Measurements from ENCODE around the gene LRCH4. TPM values are rescaled to one million over a fixed set of nuclear protein-coding genes. Genes with fewer than 3 reads are reported as not detected.
A peak's percentile ranks its signal among the peaks of the same experiment; 100 is the strongest.

LRCH4 gene
- total and polyA plus RNA-seq, 2 donors (not counting 1 experiment from before 2014, with no cell fraction given) = 288 to 289 TPM

GRCh38 chr7:100586266-100587025 is 517 bp upstream of the LRCH4 start, which contains the start of gene FBXO24:
FBXO24 (plus strand) TSS chr7:100586328; CDS start chr7:100586626, 298 bp downstream.
- H4K20me1 ChIP-seq (ENCODE audit: control insufficient read depth, insufficient read depth, low read length, poor library complexity, severe bottlenecking) = peaks cover 31% of the 10 kb centered on the region
- Mint-ChIP-seq H3K27me3 (peaks cover 9% of the 10 kb centered on the region), H3K4me1 (peaks cover 44% of the 10 kb centered on the region), H3K9me3 (ENCODE audit: insufficient read depth) (no peaks in the 10 kb centered on the region), H3K4me3 (peak within 1 kb of the TSS; percentile 98), H3K27ac (peak within 1 kb of the TSS; percentile 99)
- peaks cover 0 to 14% (median 5%) of the 10 kb centered on the region in 4 experiments for H3K27me3 ChIP-seq (replicated peaks in 1 of 4; ENCODE audit: control extremely low read depth in 1 of 4, control insufficient read depth in 3 of 4, insufficient read depth in 4 of 4, low read length in 3 of 4)
- H3K4me1 ChIP-seq (ENCODE audit: control insufficient read depth in 2 of 2, insufficient read depth in 2 of 2, low read length in 2 of 2) = peaks cover 27 to 38% of the 10 kb centered on the region in 2 donors
- DNase-seq = peak; percentile 100
- peak within 1 kb of the TSS; percentile 82 to 93 (median 85) for H3K4me3 ChIP-seq (ENCODE audit: control extremely low read depth in 1 of 5, extremely low read depth in 1 of 5, insufficient read depth in 1 of 5, low read depth in 2 of 5, low read length in 4 of 5)
- H3K4me2 ChIP-seq (replicated peaks; ENCODE audit: low read depth, low read length, poor library complexity, severe bottlenecking) = peak within 1 kb of the TSS; percentile 98
- peak within 1 kb of the TSS; percentile 82 for H3K9ac ChIP-seq (ENCODE audit: low read length)
- H2AFZ ChIP-seq (ENCODE audit: insufficient read depth, low read depth, low read length, poor library complexity, severe bottlenecking) = peak within 1 kb of the TSS; percentile 96
- H3K36me3 ChIP-seq (replicated peaks in 1 of 2; ENCODE audit: control extremely low read depth in 1 of 2, control insufficient read depth in 1 of 2, extremely low read depth in 1 of 2, insufficient read depth in 2 of 2, low read length in 1 of 2) = peaks cover 0 to 16% of the 10 kb centered on the region in 2 experiments
- ChIA-PET POLR2A (interaction anchor here (0.5 to 3.1 kb wide), 29 partner anchors 10 to 518 kb away, joined by 3 to 26 read pairs (median 4); partner anchors contain the start of genes AGFG2, GIGYF1, GNB2 and GPC2), CTCF (interaction anchor here (0.5 to 11.1 kb wide), 26 partner anchors 14 to 668 kb away, joined by 3 to 226 read pairs (median 4); partner anchors contain the start of genes AGFG2, MOSPD3, PCOLCE and POP7)
- under 1% methylated on average over 50 of the region's 53 CpGs for WGBS (ENCODE audit: insufficient coverage)
- no peak for TF ChIP-seq CTCF (IDR thresholded peaks at IDR 0.05)
- TF ChIP-seq EZH2 (IDR thresholded peaks at IDR 0.05; ENCODE audit: borderline replicate concordance, insufficient read depth, low read depth, low read length, poor library complexity, severe bottlenecking) = no peak
- peaks cover 34% of the 10 kb centered on the region for H3K79me2 ChIP-seq (ENCODE audit: control insufficient read depth, insufficient read depth, low read length)
- peak; percentile 79 for ATAC-seq (ENCODE audit: low read depth)
- H3K27ac ChIP-seq (ENCODE audit: low read length in 2 of 2) = peak within 1 kb of the TSS; percentile 94 to 97
- H3K9me3 ChIP-seq (ENCODE audit: control extremely low read depth in 1 of 3, control insufficient read depth in 2 of 3, insufficient read depth in 1 of 3, low read length in 2 of 3) = no peaks in the 10 kb centered on the region
- intact Hi-C loops (cut with micrococcal nuclease) = loop anchor here (1.0 to 5.0 kb wide), 10 partner anchors 18 to 504 kb away; partner anchors contain the start of genes AGFG2, GNB2, MEPCE and MOSPD3
